GM21526 (cell line): ENCODE measurements around the gene GSK3A.
"Not testable (repeated sequence)": the region's sequence is repeated elsewhere in the genome, so short reads cannot be mapped to it uniquely, and the experiment has no call there.

Experiments used
- ATAC-seq: cut with Tn5 transposase; IDR thresholded peaks from one replicate; pipeline ENCODE4 v1.9.1; 2021; ENCODE audit warnings: moderate library complexity; ENCODE audit not compliant: unreplicated experiment, low FRiP score

The GSK3A gene

GRCh38 chr19:42269478-42270345, 27.3 kb upstream of the GSK3A start:
- no peak for ATAC-seq

GRCh38 chr19:42268704-42269477, 26.5 kb upstream of the GSK3A start, which contains the start of gene CIC:
Gene CIC, plus strand, starts transcription at chr19:42269252. Its CDS starts 2,532 bp downstream, at chr19:42271784.
- peak; percentile 66 for ATAC-seq

GRCh38 chr19:42268142-42268703, 25.8 kb upstream of the GSK3A start:
- peak; percentile 50 for ATAC-seq

GRCh38 chr19:42267644-42268141, 25.3 kb upstream of the GSK3A start:
- ATAC-seq = no peak

GRCh38 chr19:42266928-42267603, 24.7 kb upstream of the GSK3A start:
- not testable (repeated sequence) for ATAC-seq

GRCh38 chr19:42266105-42266504, 23.7 kb upstream of the GSK3A start:
- ATAC-seq = not testable (repeated sequence)

GRCh38 chr19:42261763-42262162, 19.4 kb upstream of the GSK3A start:
- no peak for ATAC-seq

- not testable (repeated sequence) for ATAC-seq
Measured at GRCh38 chr19:42257842-42258241, 15.4 kb upstream of the GSK3A start.

- no peak for ATAC-seq
Measured at GRCh38 chr19:42255766-42256745, 13.7 kb upstream of the GSK3A start.

- no peak for ATAC-seq
Measured at GRCh38 chr19:42254850-42255765, 12.7 kb upstream of the GSK3A start, which contains the start of gene ERF. Gene ERF, minus strand, starts transcription at chr19:42255128. Its CDS starts 129 bp downstream, at chr19:42254999.

GRCh38 chr19:42254089-42254849, 11.9 kb upstream of the GSK3A start:
- ATAC-seq = no peak

GRCh38 chr19:42253245-42254088, 11.1 kb upstream of the GSK3A start:
- ATAC-seq = no peak

- ATAC-seq = no peak
Measured at GRCh38 chr19:42252365-42253244, 10.2 kb upstream of the GSK3A start.

GRCh38 chr19:42251572-42252358, 9.4 kb upstream of the GSK3A start:
- no peak for ATAC-seq
